HG03095 (cell line): ENCODE data around the gene LALBA.
"Not testable (repeated sequence)": the region's sequence is repeated elsewhere in the genome, so short reads cannot be mapped to it uniquely, and the experiment has no call there.

Experiments
- ATAC-seq: cut with Tn5 transposase; IDR thresholded peaks from one replicate; pipeline ENCODE4 v1.9.1; 2021; ENCODE audit warnings: moderate library complexity; ENCODE audit not compliant: unreplicated experiment

The LALBA gene

DNA sequence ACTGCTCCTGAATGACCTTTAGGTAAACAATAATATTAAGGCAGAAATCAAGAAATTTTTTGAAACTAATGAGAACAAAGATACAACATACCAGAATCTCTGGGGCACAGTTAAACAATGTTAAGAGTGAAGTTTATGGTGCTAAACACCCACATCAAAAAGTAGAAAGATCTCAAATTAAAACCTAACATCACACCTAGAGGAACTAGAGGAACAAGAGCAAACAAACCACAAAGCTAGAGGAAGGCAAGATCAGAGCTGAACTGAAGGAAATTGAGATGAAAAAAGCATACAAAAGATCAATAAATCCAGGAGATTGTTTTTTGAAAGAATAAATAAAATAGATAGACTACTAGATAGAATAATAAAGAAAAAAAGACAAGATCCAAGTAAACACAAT, 37.2 kb downstream of the LALBA start:
- ATAC-seq, result no peak

DNA sequence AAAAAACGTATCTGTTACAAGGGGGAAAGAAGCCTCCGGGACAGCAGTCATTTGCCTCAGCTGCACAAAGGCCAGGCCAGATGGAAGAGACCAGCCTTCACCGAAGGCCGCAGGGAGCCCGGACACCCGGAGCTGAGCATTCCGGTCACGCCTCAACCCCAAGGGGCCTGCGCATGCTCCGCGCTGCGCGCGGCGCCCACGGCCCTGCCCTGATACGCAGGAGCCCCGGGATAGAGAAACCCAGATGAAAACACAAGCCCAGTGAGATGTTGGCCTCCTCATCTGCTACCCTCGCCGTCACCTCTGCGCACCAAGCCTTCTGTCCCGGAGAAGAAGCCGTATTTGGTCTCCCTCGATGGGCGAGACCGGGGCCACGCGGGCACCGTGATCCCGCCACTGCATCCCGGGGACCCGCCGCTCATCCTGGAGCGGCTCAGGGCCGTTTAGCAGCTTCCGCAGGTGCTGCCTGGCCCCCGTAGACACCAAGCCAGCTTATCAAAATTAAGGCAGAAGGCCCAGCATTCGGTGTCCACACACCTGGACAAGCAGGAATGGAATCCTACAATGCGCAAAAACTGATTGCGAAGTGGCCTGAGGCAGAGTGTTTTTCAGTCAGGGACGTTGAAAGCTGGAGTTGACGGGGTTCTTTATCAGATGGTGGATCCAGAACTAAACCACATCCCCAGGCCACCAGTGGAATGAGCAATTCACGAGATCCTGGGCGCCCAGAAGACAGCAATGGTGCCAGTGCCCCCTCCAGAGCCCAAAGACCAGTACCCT, 41.8 kb downstream of the LALBA start:
- no peak for ATAC-seq

DNA sequence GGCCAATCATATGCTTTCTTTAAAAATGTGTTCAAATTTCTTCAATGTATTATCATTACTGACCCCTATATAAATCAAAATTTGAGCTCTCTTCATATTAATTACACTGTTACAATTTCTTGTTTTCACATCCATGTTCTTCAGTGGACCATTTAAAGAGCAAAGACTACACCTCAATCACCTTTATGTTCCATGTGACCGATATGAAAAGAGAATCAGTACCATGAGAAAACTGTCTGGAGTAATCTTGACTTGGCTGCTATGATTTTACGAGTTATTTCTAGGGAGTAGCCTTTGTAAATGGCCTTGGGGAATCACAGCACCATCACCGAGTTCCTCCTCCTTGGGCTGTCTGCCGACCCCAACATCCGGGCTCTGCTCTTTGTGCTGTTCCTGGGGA, 44.5 kb downstream of the LALBA start, which contains the start of gene OR8S1:
Gene OR8S1, plus strand, starts transcription at position 301 of the 400 bp plus-strand sequence. Its CDS starts 0 bp downstream, at position 301.
- ATAC-seq, result no peak

DNA sequence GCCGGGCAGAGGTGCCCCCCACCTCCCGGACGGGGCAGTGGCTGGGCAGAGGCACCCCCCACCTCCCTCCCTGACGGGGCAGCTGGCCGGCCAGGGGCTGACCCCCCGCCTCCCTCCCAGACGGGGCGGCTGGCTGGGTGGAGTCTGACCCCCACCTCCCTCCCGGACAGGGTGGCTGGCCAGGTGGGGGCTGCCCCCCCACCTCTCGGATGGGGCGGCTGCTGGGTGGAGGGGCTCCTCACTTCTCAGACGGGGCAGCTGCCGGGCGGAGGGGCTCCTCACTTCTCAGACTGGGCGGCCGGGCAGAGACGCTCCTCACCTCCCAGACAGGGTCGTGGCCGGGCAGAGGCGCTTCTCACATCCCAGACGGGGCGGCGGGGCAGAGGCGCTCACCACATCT, 49.5 kb downstream of the LALBA start:
- ATAC-seq, result not testable (repeated sequence)
